NCI-H2107 (cell line): ENCODE data around the gene ATP2B2.

Experiments
- DNase-seq: peaks from one replicate; lab custom pipeline; 2025; lab: John Stamatoyannopoulos, UW

The ATP2B2 gene

GRCh38 chr3:10294030-10294586 is 211.3 kb downstream of the ATP2B2 start:
- no peak for DNase-seq

GRCh38 chr3:10292505-10293419 is 212.6 kb downstream of the ATP2B2 start, which contains the start of gene GHRL:
TSS of gene GHRL (minus strand) at chr3:10292947. CDS start at chr3:10290180, 2,767 bp downstream.
- DNase-seq, result no peak

GRCh38 chr3:10291641-10292040 is 213.7 kb downstream of the ATP2B2 start:
- DNase-seq, result no peak

GRCh38 chr3:10290481-10291176 is 214.8 kb downstream of the ATP2B2 start:
- DNase-seq, result no peak

GRCh38 chr3:10289787-10290355 is 215.5 kb downstream of the ATP2B2 start:
- DNase-seq, result no peak

- DNase-seq, result no peak
These were observed 216.3 kb downstream of the ATP2B2 start for GRCh38 chr3:10289077-10289476.

GRCh38 chr3:10288575-10288960 is 216.8 kb downstream of the ATP2B2 start:
- DNase-seq, result no peak

GRCh38 chr3:10287936-10288574 is 217.3 kb downstream of the ATP2B2 start:
- DNase-seq, result no peak

GRCh38 chr3:10286596-10287295 is 218.6 kb downstream of the ATP2B2 start:
- peak; percentile 19 for DNase-seq

GRCh38 chr3:10286133-10286524 is 219.3 kb downstream of the ATP2B2 start:
- no peak for DNase-seq

- DNase-seq, result no peak
These were observed 219.9 kb downstream of the ATP2B2 start for GRCh38 chr3:10285272-10286132.

GRCh38 chr3:10284496-10284895 is 220.9 kb downstream of the ATP2B2 start:
- no peak for DNase-seq

- DNase-seq, result peak; percentile 26
These were observed 221.7 kb downstream of the ATP2B2 start for GRCh38 chr3:10283638-10284037.

GRCh38 chr3:10281951-10282350 is 223.4 kb downstream of the ATP2B2 start:
- DNase-seq, result no peak

GRCh38 chr3:10280571-10280970 is 224.8 kb downstream of the ATP2B2 start:
- no peak for DNase-seq

- DNase-seq, result no peak
These were observed 225.2 kb downstream of the ATP2B2 start for GRCh38 chr3:10280177-10280529.

- DNase-seq, result no peak
These were observed 225.8 kb downstream of the ATP2B2 start for GRCh38 chr3:10279384-10280176.

- DNase-seq, result no peak
These were observed 226.9 kb downstream of the ATP2B2 start for GRCh38 chr3:10278501-10278900.

- DNase-seq, result no peak
These were observed 228.2 kb downstream of the ATP2B2 start for GRCh38 chr3:10277115-10277625.
